Activated CD4-positive, alpha-beta memory T cell treated with anti-CD3 and anti-CD28 coated beads, Interleukin-2, amount 10 ng/mL, durations not matched to agents 7 days and 5 days (primary cell): Measurements from ENCODE around the gene NR2C2. TPM values are rescaled to one million over a fixed set of nuclear protein-coding genes. Genes with fewer than 3 reads are reported as not detected.
A peak's percentile ranks its signal among the peaks of the same experiment; 100 is the strongest.

Source experiments
- CTCF ChIA-PET: fragments of 350-600 bp; sonication (Branson Sonifier 250); formaldehyde crosslinking; loops from one replicate; lab custom pipeline; 2021; ENCODE audit warnings: antibody characterized with exemption, inconsistent platforms; lab: Charles Lee
- POLR2A ChIA-PET: fragments of 350-600 bp; sonication (Branson Sonifier 250); formaldehyde crosslinking; loops from one replicate; lab custom pipeline; 2021; ENCODE audit warnings: antibody characterized with exemption; lab: Charles Lee
- DNase-seq: peaks from one replicate; pipeline ENCODE4 v3.0.0-alpha.2; 2020
- H3K27ac Mint-ChIP-seq: one replicate; pipeline ENCODE4 v1.8.0; 2021; ENCODE audit warnings: mild to moderate bottlenecking, mixed read lengths
- H3K27me3 Mint-ChIP-seq: one replicate; pipeline ENCODE4 v1.8.0; 2021; ENCODE audit warnings: mixed read lengths
- H3K36me3 Mint-ChIP-seq: one replicate; pipeline ENCODE4 v1.8.0; 2021; ENCODE audit warnings: low read depth, mixed read lengths
- H3K4me1 Mint-ChIP-seq: one replicate; pipeline ENCODE4 v1.8.0; 2021; ENCODE audit warnings: mixed read lengths
- H3K4me3 Mint-ChIP-seq: one replicate; pipeline ENCODE4 v1.8.0; 2021; ENCODE audit warnings: mild to moderate bottlenecking, mixed read lengths
- H3K9me3 Mint-ChIP-seq: one replicate; pipeline ENCODE4 v1.8.0; 2021; ENCODE audit warnings: mixed read lengths
- total RNA-seq, 2 experiments: library from RNA; stranded (reverse); gene quantifications; one replicate each; pipeline ENCODE4 v1.2.3, GENCODE V29; 2021

The NR2C2 gene
- total RNA-seq, 2 experiments from 2014 or later, result 63.9 to 65.8 TPM

- no peak overlapping the region for H3K27ac Mint-ChIP-seq
- H3K4me1 Mint-ChIP-seq, result no peaks in the 10 kb centered on the region
- POLR2A ChIA-PET, result interaction anchor here (1.0 to 1.8 kb wide), 2 partner anchors 21 to 172 kb away, joined by 3 to 7 read pairs; no protein-coding TSS in a partner anchor
- H3K4me3 Mint-ChIP-seq, result no peak overlapping the region
- CTCF ChIA-PET, result interaction anchor here (0.6 to 1.7 kb wide), 9 partner anchors 13 to 295 kb away, joined by 3 to 6 read pairs (median 3); partner anchors contain the start of gene MRPS25
- H3K36me3 Mint-ChIP-seq, result no peaks in the 10 kb centered on the region
- peaks cover 3% of the 10 kb centered on the region for H3K27me3 Mint-ChIP-seq
- no peaks in the 10 kb centered on the region for H3K9me3 Mint-ChIP-seq
- DNase-seq, result no peak
Measured at GRCh38 chr3:14925729-14926591, 21.4 kb upstream of the NR2C2 start.

GRCh38 chr3:14926592-14926991 is 20.8 kb upstream of the NR2C2 start:
- H3K27me3 Mint-ChIP-seq, result peaks cover 4% of the 10 kb centered on the region
- DNase-seq, result no peak
- no peaks in the 10 kb centered on the region for H3K9me3 Mint-ChIP-seq
- H3K4me3 Mint-ChIP-seq, result no peak overlapping the region
- no peak overlapping the region for H3K27ac Mint-ChIP-seq
- H3K36me3 Mint-ChIP-seq, result no peaks in the 10 kb centered on the region
- ChIA-PET CTCF (interaction anchor here (0.6 to 1.7 kb wide), 9 partner anchors 13 to 296 kb away, joined by 3 to 6 read pairs (median 3); partner anchors contain the start of gene MRPS25), POLR2A (interaction anchor here (1.0 to 1.8 kb wide), 2 partner anchors 20 to 171 kb away, joined by 3 to 7 read pairs; no protein-coding TSS in a partner anchor)
- no peaks in the 10 kb centered on the region for H3K4me1 Mint-ChIP-seq

GRCh38 chr3:14927308-14927707 is 20.1 kb upstream of the NR2C2 start:
- H3K9me3 Mint-ChIP-seq, result no peaks in the 10 kb centered on the region
- no peak overlapping the region for H3K27ac Mint-ChIP-seq
- POLR2A ChIA-PET, result interaction anchor here (1.0 to 1.8 kb wide), 2 partner anchors 20 to 138 kb away, joined by 3 to 7 read pairs; partner anchors contain the start of gene MRPS25
- H3K4me1 Mint-ChIP-seq, result no peaks in the 10 kb centered on the region
- H3K36me3 Mint-ChIP-seq, result no peaks in the 10 kb centered on the region
- H3K27me3 Mint-ChIP-seq, result peaks cover 4% of the 10 kb centered on the region
- no peak overlapping the region for H3K4me3 Mint-ChIP-seq
- DNase-seq, result no peak
- CTCF ChIA-PET, result interaction anchor here (0.9 to 1.7 kb wide), 4 partner anchors 15 to 181 kb away, joined by 3 to 6 read pairs (median 4); no protein-coding TSS in a partner anchor

GRCh38 chr3:14929310-14930074 is 17.9 kb upstream of the NR2C2 start:
- Mint-ChIP-seq H3K4me3 (no peak overlapping the region), H3K9me3 (no peaks in the 10 kb centered on the region), H3K27ac (no peak overlapping the region), H3K27me3 (peaks cover 4% of the 10 kb centered on the region), H3K36me3 (no peaks in the 10 kb centered on the region), H3K4me1 (no peaks in the 10 kb centered on the region)
- DNase-seq, result no peak
- CTCF ChIA-PET, result interaction anchor here (1.0 to 1.5 kb wide), 2 partner anchors 8 to 297 kb away, joined by 3 to 5 read pairs; no protein-coding TSS in a partner anchor
- POLR2A ChIA-PET, result no interaction called here

DNA sequence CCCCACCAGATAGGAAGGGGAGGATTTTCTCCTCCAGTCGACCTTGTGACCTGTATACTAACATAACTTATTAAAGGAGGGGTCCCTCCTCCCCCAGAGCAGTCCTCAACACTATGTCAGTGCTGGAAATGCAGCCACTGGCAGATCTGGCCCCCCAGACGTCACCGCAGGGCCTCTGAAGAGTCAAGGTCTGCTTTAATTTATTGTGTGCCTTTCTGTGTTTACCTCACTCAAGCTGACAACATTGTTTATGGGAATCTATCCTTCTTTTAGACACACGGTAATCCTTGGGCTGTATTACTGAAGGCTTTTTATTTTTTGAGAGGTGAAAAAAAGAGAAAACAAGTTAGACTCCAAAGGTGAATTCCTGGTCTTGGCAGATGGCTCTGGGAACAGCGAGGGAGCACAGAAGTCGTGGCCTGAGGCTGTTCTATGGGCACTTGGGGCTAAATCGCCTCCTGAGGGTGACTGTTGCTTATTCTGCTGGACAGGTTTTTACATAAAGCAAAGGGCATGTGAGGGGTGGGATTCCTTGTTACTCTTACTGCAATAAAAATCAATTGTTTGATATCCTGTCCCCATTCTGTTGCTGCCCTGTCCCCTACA is 13.5 kb upstream of the NR2C2 start:
- H3K4me3 Mint-ChIP-seq, result no peak overlapping the region
- no peak for DNase-seq
- H3K27ac Mint-ChIP-seq, result no peak overlapping the region
- no peaks in the 10 kb centered on the region for H3K4me1 Mint-ChIP-seq
- ChIA-PET CTCF (interaction anchor here (0.9 kb wide), 2 partner anchors 13 to 51 kb away, joined by 3 to 6 read pairs; no protein-coding TSS in a partner anchor), POLR2A (no interaction called here)
- no peaks in the 10 kb centered on the region for H3K36me3 Mint-ChIP-seq
- H3K27me3 Mint-ChIP-seq, result peaks cover 3% of the 10 kb centered on the region
- H3K9me3 Mint-ChIP-seq, result no peaks in the 10 kb centered on the region

GRCh38 chr3:14935592-14936345 is 11.6 kb upstream of the NR2C2 start:
- no peak for DNase-seq
- no peak overlapping the region for H3K4me3 Mint-ChIP-seq
- H3K36me3 Mint-ChIP-seq, result no peaks in the 10 kb centered on the region
- ChIA-PET POLR2A (no interaction called here), CTCF (no interaction called here)
- H3K4me1 Mint-ChIP-seq, result no peaks in the 10 kb centered on the region
- H3K9me3 Mint-ChIP-seq, result no peaks in the 10 kb centered on the region
- H3K27me3 Mint-ChIP-seq, result peaks cover 3% of the 10 kb centered on the region
- no peak overlapping the region for H3K27ac Mint-ChIP-seq

DNA sequence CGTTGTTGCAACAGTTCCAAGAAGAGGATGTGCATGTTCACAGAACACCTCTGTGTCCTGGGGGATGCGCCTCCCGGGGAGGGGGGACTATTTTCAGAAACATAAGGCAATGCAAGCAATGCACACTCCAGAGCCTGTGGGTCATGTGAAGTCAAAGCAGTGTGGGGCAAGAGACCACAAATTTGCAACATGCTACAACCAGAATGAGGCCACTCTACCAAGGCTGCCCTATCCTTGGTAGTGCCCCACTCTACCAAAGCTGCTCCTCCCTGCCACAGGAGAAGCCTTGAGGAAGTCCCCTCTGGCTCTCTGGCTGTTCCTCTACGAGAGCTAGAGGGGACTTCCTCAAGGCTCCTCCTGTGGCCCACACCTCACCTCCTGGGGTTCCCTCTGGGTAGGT is 8.4 kb upstream of the NR2C2 start:
- ChIA-PET POLR2A (no interaction called here), CTCF (interaction anchor here (0.7 to 1.5 kb wide), 2 partner anchors 13 to 17 kb away, joined by 3 to 4 read pairs; no protein-coding TSS in a partner anchor)
- Mint-ChIP-seq H3K4me3 (no peak overlapping the region), H3K4me1 (no peaks in the 10 kb centered on the region), H3K9me3 (no peaks in the 10 kb centered on the region), H3K36me3 (peaks cover 11% of the 10 kb centered on the region), H3K27me3 (no peaks in the 10 kb centered on the region), H3K27ac (no peak overlapping the region)
- no peak for DNase-seq

DNA sequence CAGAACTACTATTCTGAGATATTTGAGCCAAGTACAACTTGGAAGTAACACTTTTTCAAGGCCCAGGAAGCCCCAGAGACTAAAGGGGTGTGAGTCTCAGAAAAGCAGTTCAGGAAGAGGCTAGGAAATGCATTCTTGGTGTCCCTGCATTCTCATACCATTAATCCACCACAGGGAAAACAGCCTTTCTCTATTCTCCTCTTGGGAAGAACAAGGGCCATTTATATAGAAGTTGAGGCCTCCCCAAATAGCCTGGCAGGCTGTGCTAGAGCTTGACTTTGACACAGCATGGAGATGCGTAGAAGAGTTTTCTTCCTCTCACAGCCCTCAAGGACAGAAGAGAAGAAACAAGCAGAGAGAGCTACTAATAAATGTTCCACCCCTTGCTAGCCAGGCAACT is 5.5 kb upstream of the NR2C2 start:
- CTCF ChIA-PET, result no interaction called here
- POLR2A ChIA-PET, result no interaction called here
- H3K27ac Mint-ChIP-seq, result no peak overlapping the region

GRCh38 chr3:14943042-14943441 is 4.3 kb upstream of the NR2C2 start:
- Mint-ChIP-seq H3K36me3 (peaks cover 33% of the 10 kb centered on the region), H3K27ac (no peak overlapping the region), H3K9me3 (no peaks in the 10 kb centered on the region), H3K27me3 (no peaks in the 10 kb centered on the region), H3K4me3 (no peak overlapping the region), H3K4me1 (peaks cover 15% of the 10 kb centered on the region)
- no peak for DNase-seq
- POLR2A ChIA-PET, result no interaction called here
- CTCF ChIA-PET, result interaction anchor here (1.1 to 1.5 kb wide), 2 partner anchors 21 to 108 kb away, joined by 3 read pairs; no protein-coding TSS in a partner anchor

More for the DNA sequence above, 5.5 kb upstream of the NR2C2 start:
- Mint-ChIP-seq H3K27me3 (no peaks in the 10 kb centered on the region), H3K4me3 (no peak overlapping the region), H3K4me1 (peaks cover 14% of the 10 kb centered on the region), H3K9me3 (no peaks in the 10 kb centered on the region), H3K36me3 (peaks cover 32% of the 10 kb centered on the region)
- DNase-seq, result no peak

GRCh38 chr3:14946236-14946635 is 1.1 kb upstream of the NR2C2 start:
- H3K36me3 Mint-ChIP-seq, result peaks cover 53% of the 10 kb centered on the region
- peak overlapping the region; percentile 96 for H3K4me3 Mint-ChIP-seq
- no peak for DNase-seq
- H3K27ac Mint-ChIP-seq, result peak overlapping the region; percentile 93
- ChIA-PET CTCF (interaction anchor here (0.8 to 1.8 kb wide), 5 partner anchors 10 to 294 kb away, joined by 3 to 6 read pairs (median 4); partner anchors contain the start of gene CCDC174), POLR2A (interaction anchor here (0.8 to 2.8 kb wide), 14 partner anchors 9 to 821 kb away, joined by 3 to 33 read pairs (median 4); partner anchors contain the start of genes CAPN7, CCDC174, CHCHD4 and MRPS25)
- no peaks in the 10 kb centered on the region for H3K9me3 Mint-ChIP-seq
- H3K27me3 Mint-ChIP-seq, result no peaks in the 10 kb centered on the region
- peaks cover 36% of the 10 kb centered on the region for H3K4me1 Mint-ChIP-seq

DNA sequence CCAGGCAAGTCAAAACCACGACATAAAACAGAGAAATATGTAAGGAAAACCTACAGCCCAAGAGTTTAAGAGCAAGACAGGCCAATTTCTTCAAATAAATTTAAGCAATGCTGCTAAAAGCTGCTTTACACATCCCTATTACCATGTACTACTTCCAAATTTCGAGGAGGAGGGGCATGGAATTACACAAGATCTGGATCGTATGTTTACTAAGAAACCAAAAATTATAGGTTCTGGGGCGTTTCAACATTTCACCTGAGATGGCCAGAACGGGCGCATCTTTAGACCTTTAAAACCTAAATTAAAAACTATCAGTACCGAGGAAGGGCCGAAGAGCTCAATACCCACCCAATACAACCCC is 664 bp upstream of the NR2C2 start:
- CTCF ChIA-PET, result interaction anchor here (0.8 to 1.8 kb wide), 5 partner anchors 10 to 295 kb away, joined by 3 to 6 read pairs (median 4); partner anchors contain the start of gene CCDC174
- peaks cover 36% of the 10 kb centered on the region for H3K4me1 Mint-ChIP-seq
- no peaks in the 10 kb centered on the region for H3K27me3 Mint-ChIP-seq
- POLR2A ChIA-PET, result interaction anchor here (0.8 to 2.8 kb wide), 19 partner anchors 8 to 1318 kb away, joined by 3 to 33 read pairs (median 4); partner anchors contain the start of genes CAPN7, CCDC174, CHCHD4 and DPH3
- peak overlapping the region; percentile 93 for H3K27ac Mint-ChIP-seq
- DNase-seq, result no peak
- H3K36me3 Mint-ChIP-seq, result peaks cover 53% of the 10 kb centered on the region
- H3K4me3 Mint-ChIP-seq, result peak overlapping the region; percentile 96
- H3K9me3 Mint-ChIP-seq, result no peaks in the 10 kb centered on the region
